RCC 7860 (cell line): Measurements from ENCODE around the gene TSPAN10.

Experiments
- DNase-seq: peaks from one replicate; pipeline ENCODE4 v3.0.0-alpha.2; 2015; ENCODE audit warnings: low spot score
- FAIRE-seq: peaks from 2 replicates; lab custom pipeline; 2012; peaks lifted over from hg19 to GRCh38; lab: Jason Lieb, UNC

TSPAN10 gene

DNA sequence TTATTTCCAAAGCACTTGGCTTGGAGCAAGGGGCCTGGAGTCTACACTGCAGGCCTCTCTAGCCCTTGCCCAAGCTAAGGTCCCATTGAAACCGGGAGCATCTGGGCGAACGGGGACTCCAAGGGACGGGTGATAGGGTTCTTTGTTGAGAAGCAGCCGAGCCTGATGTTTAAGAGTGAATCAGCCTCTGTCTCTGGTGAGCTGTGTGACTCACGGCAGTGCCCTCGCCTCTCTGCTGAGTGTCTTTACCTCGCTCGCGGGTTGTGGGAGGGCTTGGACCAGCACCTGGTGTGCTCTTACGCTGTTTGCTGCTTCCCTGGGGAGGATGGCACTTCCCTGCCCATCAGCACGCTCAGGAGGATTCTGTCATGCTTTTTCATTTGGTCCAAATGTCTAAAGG is 48.1 kb downstream of the TSPAN10 start:
- FAIRE-seq (peak; percentile 85), DNase-seq (peak; percentile 86)

GRCh38 chr17:81686614-81687013 is 49.6 kb downstream of the TSPAN10 start:
- DNase-seq (no peak), FAIRE-seq (no peak)

DNA sequence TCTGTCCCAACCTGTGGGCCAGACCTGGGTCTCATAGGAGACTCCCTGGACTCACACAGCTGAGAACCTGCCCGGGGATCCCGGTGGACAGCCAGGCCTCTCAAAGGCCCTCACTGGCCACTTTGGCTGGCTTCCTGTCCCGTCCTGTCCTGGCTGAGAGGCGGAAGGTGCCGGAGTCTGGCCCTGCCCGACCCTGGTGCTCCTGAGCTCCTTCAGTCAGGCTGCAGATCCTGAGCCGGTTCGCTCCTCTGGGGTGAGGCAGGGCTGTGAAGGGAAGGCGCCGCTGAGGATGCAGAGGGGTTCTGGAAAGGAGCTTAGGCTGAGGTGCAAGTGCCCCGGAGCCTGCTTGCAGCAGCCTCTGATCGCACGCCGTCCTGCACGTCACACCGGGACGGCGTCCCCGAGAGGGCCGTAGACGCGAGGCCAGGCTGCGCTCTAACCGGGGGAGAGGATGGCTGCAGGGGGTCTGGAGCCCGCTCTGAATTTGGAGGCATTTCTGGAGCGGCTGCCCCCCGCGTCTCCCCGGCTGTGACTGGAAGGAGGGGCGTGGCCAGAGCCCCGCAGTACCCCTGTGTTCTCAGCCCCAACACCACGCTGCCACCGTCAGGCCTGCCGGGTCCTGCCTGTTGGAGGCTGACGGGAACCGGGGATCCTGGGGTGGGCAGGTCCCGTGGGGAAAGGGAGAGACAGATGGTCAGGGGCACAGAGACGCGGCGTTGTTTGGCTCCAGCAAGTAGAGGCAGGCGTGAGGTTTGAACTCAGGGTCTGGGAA is 51.0 kb downstream of the TSPAN10 start:
- DNase-seq (no peak), FAIRE-seq (no peak)

- no peak for FAIRE-seq
- no peak for DNase-seq
Observed at GRCh38 chr17:81688616-81689015, 51.6 kb downstream of the TSPAN10 start.

- no peak for DNase-seq
- FAIRE-seq, result no peak
Observed at GRCh38 chr17:81690066-81690465, 53.1 kb downstream of the TSPAN10 start.

GRCh38 chr17:81690549-81690948 is 53.6 kb downstream of the TSPAN10 start:
- FAIRE-seq (no peak), DNase-seq (no peak)

- no peak for DNase-seq
- no peak for FAIRE-seq
Observed at GRCh38 chr17:81691196-81691595, 54.2 kb downstream of the TSPAN10 start.

GRCh38 chr17:81691608-81692007 is 54.6 kb downstream of the TSPAN10 start:
- FAIRE-seq (no peak), DNase-seq (no peak)

- DNase-seq (no peak), FAIRE-seq (no peak)
Observed at GRCh38 chr17:81693509-81694210, 56.7 kb downstream of the TSPAN10 start.

- no peak for FAIRE-seq
Observed at GRCh38 chr17:81694810-81695209, 57.8 kb downstream of the TSPAN10 start.

GRCh38 chr17:81695211-81695610 is 58.2 kb downstream of the TSPAN10 start:
- DNase-seq, result no peak
- no peak for FAIRE-seq

More at GRCh38 chr17:81694810-81695209, 57.8 kb downstream of the TSPAN10 start:
- DNase-seq, result no peak

DNA sequence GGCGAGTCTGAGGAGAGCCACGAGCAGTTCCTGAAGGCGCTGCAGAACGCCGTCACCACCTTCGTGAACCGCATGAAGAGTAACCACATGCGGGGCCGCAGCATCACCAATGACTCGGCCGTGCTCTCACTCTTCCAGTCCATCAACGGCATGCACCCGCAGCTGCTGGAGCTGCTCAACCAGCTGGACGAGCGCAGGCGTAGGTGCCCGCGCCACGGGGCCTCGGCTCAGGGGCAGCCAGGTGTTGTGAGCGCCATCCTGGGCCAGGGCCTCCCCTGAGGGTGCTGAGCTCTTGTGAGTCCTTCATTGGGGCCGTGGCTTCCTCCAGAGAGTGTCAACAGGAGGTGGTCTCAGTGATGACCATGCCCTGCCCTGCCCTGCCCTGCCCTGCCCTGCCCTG is 58.8 kb downstream of the TSPAN10 start:
- FAIRE-seq (no peak), DNase-seq (no peak)

- FAIRE-seq, result no peak
- DNase-seq, result no peak
Observed at GRCh38 chr17:81696218-81696941, 59.4 kb downstream of the TSPAN10 start.

- no peak for DNase-seq
- no peak for FAIRE-seq
Observed at GRCh38 chr17:81697261-81698044, 60.5 kb downstream of the TSPAN10 start.
